Cardiac muscle cell (in vitro differentiated cells and primary cell): Measurements from ENCODE around the gene SPTLC2. TPM values are rescaled to one million over a fixed set of nuclear protein-coding genes. Genes with fewer than 3 reads are reported as not detected.

ENCODE experiments used
- DNase-seq, 2 donors: peaks; one replicate each; pipeline versions ENCODE4 v3.0.0 to v3.0.0-alpha.2; 2010 to 2017; ENCODE audit warnings: low read depth in 1 of 2, low spot score in 1 of 2
- H3K27ac ChIP-seq: fragments of 200-600 bp; sonication (generic); 2 replicates; pipeline ENCODE4 v1.5.1; 2016
- H3K27me3 ChIP-seq: fragments of 200-600 bp; sonication (generic); 2 replicates; pipeline ENCODE4 v1.6.0; 2016; ENCODE audit warnings: control low read depth
- H3K36me3 ChIP-seq: fragments of 200-600 bp; sonication (generic); 2 replicates; pipeline ENCODE4 v1.5.1; 2016; ENCODE audit warnings: control low read depth
- H3K4me1 ChIP-seq: fragments of 200-600 bp; sonication (generic); 2 replicates; pipeline ENCODE4 v1.8.1; 2017; ENCODE audit warnings: low read depth, mild to moderate bottlenecking, mixed run types
- H3K4me3 ChIP-seq: fragments of 200-600 bp; sonication (generic); 2 replicates; pipeline ENCODE4 v1.5.1; 2016; ENCODE audit warnings: mild to moderate bottlenecking
- H3K9me3 ChIP-seq: fragments of 200-600 bp; sonication (generic); 2 replicates; pipeline ENCODE4 v1.5.1; 2017; ENCODE audit warnings: low read depth, mild to moderate bottlenecking, control low read depth
- polyA plus RNA-seq: library from polyadenylated mRNA; unstranded; fragments of >200 nt; fragmentation: Nextera tagmentation; extraction: Ambion mirVana; gene quantifications from 2 replicates; pipeline ENCODE4 v1.2.1, GENCODE V29; 2016
- total RNA-seq: library from RNA; depleted of rRNA; stranded (reverse); fragments of >200 nt; gene quantifications from 2 replicates; pipeline ENCODE4 v1.2.3, GENCODE V29; 2016
- TF ChIP-seq, protein P1 (sequence below): IDR thresholded peaks from 2 replicates; pipeline ENCODE4 v1.5.1; 2012; ENCODE audit warnings: low read depth, mild to moderate bottlenecking, low read length

The SPTLC2 gene
- total and polyA plus RNA-seq, 2 experiments from 2014 or later, result 13.9 to 14.4 TPM

- peaks cover 8% of the 10 kb centered on the region for H3K4me1 ChIP-seq
- TF ChIP-seq, protein P1, sequence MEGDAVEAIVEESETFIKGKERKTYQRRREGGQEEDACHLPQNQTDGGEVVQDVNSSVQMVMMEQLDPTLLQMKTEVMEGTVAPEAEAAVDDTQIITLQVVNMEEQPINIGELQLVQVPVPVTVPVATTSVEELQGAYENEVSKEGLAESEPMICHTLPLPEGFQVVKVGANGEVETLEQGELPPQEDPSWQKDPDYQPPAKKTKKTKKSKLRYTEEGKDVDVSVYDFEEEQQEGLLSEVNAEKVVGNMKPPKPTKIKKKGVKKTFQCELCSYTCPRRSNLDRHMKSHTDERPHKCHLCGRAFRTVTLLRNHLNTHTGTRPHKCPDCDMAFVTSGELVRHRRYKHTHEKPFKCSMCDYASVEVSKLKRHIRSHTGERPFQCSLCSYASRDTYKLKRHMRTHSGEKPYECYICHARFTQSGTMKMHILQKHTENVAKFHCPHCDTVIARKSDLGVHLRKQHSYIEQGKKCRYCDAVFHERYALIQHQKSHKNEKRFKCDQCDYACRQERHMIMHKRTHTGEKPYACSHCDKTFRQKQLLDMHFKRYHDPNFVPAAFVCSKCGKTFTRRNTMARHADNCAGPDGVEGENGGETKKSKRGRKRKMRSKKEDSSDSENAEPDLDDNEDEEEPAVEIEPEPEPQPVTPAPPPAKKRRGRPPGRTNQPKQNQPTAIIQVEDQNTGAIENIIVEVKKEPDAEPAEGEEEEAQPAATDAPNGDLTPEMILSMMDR, result no peak
- no peaks in the 10 kb centered on the region for H3K27me3 ChIP-seq
- DNase-seq, result no peak
- H3K27ac ChIP-seq, result no peak overlapping the region
- H3K36me3 ChIP-seq, result no peaks in the 10 kb centered on the region
- no peak overlapping the region for H3K4me3 ChIP-seq
- H3K9me3 ChIP-seq, result no peaks in the 10 kb centered on the region
These were observed 13.4 kb downstream of the SPTLC2 start for GRCh38 chr14:77603031-77603430.

- Histone ChIP-seq H3K27me3 (no peaks in the 10 kb centered on the region), H3K27ac (no peak overlapping the region), H3K9me3 (no peaks in the 10 kb centered on the region), H3K4me1 (peaks cover 8% of the 10 kb centered on the region), H3K36me3 (no peaks in the 10 kb centered on the region), H3K4me3 (no peak overlapping the region)
- TF ChIP-seq, protein P1, result no peak
- no peak for DNase-seq
These were observed 14.4 kb downstream of the SPTLC2 start for GRCh38 chr14:77601846-77602619.

DNA sequence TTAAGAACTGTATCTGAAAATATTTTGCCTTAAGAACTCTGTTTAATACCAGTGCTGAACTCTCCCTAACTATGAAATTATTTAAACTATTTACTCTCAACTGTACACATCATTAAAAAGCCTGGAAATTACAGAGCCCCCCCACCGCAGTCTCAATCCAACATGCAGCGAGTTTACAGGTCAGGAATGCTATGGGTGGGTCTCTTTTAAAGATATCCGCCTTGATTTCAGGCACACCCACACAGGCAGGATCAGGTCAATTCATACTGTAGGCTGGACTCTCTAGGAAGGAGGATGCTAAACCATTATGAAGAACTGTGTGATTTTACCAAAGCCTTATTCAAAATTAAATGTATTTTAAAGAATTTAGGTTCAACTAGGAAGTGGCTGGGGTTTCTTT lies 16.5 kb downstream of the SPTLC2 start:
- no peak for DNase-seq
- TF ChIP-seq, protein P1, result no peak
- Histone ChIP-seq H3K4me3 (no peak overlapping the region), H3K9me3 (no peaks in the 10 kb centered on the region), H3K36me3 (no peaks in the 10 kb centered on the region), H3K27ac (no peak overlapping the region), H3K4me1 (no peaks in the 10 kb centered on the region), H3K27me3 (no peaks in the 10 kb centered on the region)

GRCh38 chr14:77598366-77599070 lies 17.9 kb downstream of the SPTLC2 start:
- Histone ChIP-seq H3K4me3 (no peak overlapping the region), H3K36me3 (no peaks in the 10 kb centered on the region), H3K9me3 (no peaks in the 10 kb centered on the region), H3K4me1 (no peaks in the 10 kb centered on the region), H3K27ac (no peak overlapping the region), H3K27me3 (no peaks in the 10 kb centered on the region)
- DNase-seq, result no peak
- TF ChIP-seq, protein P1, result no peak

DNA sequence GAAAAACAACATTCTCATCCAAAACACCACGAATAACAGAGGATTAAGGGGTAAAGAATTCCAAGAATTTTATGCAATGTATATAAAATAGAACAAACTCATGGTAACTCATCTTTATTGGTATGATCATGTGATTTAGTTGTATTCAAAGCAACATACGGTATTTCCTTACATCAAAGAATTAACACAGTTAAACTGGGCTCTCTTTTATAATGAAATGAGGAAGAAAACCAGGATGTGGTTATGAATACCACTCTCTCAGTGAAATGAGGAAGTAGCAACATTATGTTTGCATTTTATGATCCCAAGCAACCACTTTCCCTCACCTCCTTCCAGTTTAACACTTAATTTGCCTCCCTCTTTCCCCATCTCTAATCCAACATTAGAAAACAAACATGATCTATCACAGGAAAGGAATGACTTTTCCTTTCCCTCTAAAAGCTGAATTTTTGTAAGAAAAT lies 22.9 kb downstream of the SPTLC2 start:
- H3K27me3 ChIP-seq, result no peaks in the 10 kb centered on the region
- peak in 1 of 2 donors; percentile 49 for DNase-seq
- TF ChIP-seq, protein P1, result no peak
- H3K9me3 ChIP-seq, result no peaks in the 10 kb centered on the region
- no peaks in the 10 kb centered on the region for H3K4me1 ChIP-seq
- H3K27ac ChIP-seq, result no peak overlapping the region
- no peak overlapping the region for H3K4me3 ChIP-seq
- no peaks in the 10 kb centered on the region for H3K36me3 ChIP-seq
